ENCODE results near the gene TENM3.

DNA sequence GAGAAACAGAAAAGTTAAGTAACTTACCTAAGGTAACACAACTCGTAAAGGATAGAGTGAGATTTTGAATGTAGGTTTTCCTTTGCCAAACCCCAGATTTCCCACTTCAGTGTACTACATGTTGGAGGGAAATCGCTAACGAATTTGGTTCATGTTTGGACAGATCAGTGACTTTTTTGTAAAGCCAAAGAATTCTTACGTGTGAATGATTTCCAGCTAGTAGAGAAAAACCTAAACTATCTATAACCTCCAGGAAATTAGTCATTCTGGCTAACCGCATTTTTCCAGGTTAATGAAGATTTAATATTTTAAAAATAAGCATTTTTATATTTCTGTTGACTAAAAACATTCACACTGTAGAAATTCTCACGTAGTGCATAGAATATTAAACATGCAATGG, 7.2 kb downstream of the TENM3 start:
- TF ChIP-seq, protein P1, sequence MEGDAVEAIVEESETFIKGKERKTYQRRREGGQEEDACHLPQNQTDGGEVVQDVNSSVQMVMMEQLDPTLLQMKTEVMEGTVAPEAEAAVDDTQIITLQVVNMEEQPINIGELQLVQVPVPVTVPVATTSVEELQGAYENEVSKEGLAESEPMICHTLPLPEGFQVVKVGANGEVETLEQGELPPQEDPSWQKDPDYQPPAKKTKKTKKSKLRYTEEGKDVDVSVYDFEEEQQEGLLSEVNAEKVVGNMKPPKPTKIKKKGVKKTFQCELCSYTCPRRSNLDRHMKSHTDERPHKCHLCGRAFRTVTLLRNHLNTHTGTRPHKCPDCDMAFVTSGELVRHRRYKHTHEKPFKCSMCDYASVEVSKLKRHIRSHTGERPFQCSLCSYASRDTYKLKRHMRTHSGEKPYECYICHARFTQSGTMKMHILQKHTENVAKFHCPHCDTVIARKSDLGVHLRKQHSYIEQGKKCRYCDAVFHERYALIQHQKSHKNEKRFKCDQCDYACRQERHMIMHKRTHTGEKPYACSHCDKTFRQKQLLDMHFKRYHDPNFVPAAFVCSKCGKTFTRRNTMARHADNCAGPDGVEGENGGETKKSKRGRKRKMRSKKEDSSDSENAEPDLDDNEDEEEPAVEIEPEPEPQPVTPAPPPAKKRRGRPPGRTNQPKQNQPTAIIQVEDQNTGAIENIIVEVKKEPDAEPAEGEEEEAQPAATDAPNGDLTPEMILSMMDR (IDR thresholded peaks at IDR 0.05): no peak
- TF ChIP-seq POLR2A (IDR thresholded peaks at IDR 0.05): no peak

All from lower leg skin (tissue), 3 donors.